HG02571 (cell line): Measurements from ENCODE around the gene CCDC51.
"Not testable (repeated sequence)": the region's sequence is repeated elsewhere in the genome, so short reads cannot be mapped to it uniquely, and the experiment has no call there.

Experiments
- ATAC-seq: cut with Tn5 transposase; IDR thresholded peaks from one replicate; pipeline ENCODE4 v1.9.1; 2021; ENCODE audit warnings: mild to moderate bottlenecking, moderate library complexity; ENCODE audit not compliant: unreplicated experiment

Gene CCDC51

GRCh38 chr3:48409291-48410201 is 30.4 kb downstream of the CCDC51 start:
- ATAC-seq, result no peak

GRCh38 chr3:48408823-48409281 is 31.1 kb downstream of the CCDC51 start:
- no peak for ATAC-seq

GRCh38 chr3:48407542-48408099 is 32.3 kb downstream of the CCDC51 start:
- ATAC-seq, result no peak

GRCh38 chr3:48406443-48407431 is 33.2 kb downstream of the CCDC51 start:
- ATAC-seq, result no peak

DNA sequence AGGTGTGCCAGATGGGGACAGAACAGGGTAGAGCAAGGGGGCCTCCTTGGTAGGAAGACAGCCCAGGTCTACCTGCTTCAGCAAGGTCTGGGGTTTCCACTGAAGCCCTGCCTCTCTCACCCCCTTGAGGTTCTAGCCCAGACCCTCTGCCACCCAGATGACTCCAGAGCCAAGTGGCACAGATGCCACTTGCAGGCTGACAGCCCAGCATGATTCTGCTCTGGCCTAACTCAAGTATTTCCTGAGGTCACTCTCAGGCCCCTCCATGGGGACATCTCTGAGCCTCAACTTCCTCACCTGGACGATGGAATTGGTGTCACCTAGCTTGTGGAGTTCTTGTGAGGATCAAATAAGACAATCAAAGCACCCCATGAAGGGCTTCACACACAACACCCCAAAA is 33.9 kb downstream of the CCDC51 start:
- ATAC-seq, result no peak

DNA sequence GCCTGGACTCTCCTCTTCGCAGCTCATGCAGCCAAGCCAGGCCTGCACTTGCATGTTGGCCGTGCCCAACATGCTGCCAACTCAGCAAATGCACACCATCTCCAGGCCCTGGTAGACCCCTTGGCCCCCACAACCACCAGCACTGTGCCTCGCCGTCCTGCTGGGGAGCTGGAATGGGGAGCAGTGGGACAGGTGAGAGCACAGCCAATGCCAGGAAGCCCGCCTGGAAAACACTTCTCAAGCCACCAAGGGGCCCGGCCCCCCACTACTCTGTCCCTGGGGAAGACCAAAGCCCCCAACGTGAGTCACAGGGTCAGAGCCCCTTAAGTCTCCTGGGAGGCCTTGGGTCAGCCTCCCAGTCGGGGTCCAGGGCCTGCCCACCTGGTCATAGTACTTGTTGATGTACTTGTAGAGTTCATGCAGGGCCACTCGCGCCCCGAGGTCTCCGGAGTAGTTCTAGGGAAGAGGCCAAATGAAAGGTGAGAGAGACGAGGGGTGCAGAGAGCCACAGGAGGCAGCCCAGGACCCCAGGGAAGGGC is 34.5 kb downstream of the CCDC51 start:
- no peak for ATAC-seq

GRCh38 chr3:48404440-48405342 is 35.2 kb downstream of the CCDC51 start:
- ATAC-seq, result no peak

DNA sequence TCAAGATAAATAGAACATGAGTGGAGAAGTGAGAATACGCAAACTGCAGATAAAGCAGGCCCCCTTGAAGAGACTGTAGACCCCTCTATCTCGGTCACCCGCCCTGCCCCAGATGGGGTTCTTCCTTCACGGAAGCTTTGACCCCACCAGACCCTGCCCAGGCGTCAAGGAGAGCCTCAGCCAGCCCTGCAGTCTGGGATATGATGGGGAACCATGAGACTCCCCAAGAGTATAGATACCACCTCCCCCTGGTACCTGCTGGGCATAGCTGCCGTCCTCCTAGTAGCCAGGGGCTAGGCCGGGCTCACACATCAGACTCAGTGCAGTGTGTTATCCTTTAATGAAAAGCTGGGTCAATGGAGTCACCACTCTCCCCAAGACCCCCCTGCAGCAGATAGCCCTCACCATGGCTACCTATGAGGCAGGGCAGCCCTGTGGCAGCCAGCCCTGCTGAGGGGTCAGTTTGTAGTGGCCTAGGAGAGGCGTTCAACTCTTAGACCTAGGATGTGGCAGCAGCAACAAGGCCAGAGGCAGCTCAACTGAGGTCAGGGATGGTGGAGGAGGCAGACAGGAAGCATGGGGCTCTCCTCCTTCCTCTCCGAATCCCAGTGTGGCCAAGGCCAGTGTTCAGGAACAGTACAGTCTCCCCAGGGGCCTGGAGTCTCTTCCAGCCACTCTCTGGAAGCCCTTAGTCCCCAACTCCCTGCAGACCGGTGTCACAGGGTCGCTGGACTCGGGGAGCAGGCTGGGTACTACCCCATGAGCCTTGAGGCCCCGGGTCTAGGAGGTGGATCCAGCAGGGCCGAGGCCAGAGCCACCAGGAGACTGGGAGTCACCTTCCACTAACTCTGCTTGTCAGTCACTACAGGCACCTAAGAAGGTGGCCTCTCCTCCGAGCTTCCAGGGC is 36.1 kb downstream of the CCDC51 start:
- no peak for ATAC-seq

DNA sequence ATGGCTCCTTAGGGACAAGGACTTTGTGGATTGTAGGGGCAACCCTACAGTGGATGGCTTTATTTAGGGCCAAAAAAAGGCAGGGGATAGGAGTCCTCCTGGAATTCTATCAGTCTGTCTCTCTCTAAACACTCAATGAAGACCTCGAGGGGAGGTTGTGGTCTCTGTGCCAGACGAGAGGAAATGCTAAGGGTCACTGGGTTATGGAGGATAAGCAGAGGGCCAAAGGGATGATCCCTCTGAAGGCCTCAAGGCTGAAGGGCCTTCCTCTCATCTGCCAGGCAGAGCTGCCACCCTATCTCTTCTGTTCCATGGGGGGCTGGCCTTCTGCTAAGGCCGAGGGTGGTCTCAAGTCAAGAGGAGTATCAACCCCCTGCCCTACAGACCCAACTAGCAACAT is 37.0 kb downstream of the CCDC51 start:
- no peak for ATAC-seq

- no peak for ATAC-seq
Measured at GRCh38 chr3:48402281-48402732, 37.6 kb downstream of the CCDC51 start.

- ATAC-seq, result not testable (repeated sequence)
Measured at GRCh38 chr3:48401434-48401901, 38.5 kb downstream of the CCDC51 start.

DNA sequence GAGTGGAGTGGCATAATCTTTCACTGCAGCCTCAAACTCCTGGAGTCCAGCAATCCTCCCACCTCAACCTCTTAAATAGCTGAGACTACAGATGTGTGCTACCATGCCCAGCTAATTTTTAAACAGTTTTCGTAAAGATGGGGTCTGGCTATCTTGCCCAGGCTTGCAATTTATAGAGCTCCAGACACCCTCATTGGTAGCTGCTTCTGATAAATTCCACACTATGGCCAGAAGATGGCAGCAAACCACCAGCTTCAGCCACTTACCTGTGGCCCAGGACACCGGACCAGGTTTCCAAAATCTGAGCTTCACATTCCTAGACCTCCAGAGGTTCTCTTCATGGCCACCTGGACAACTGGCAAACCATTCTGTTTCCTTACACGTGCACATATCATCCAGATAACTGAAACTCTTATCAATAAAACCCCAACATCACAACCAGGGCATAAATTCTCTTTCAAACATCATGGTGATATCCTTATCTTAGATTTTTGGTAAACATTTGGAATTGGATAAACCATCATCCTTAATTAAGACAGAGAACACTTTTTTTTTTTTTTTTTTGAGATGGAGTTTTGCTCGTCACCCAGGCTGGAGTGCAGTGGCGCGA is 39.0 kb downstream of the CCDC51 start:
- ATAC-seq, result no peak

DNA sequence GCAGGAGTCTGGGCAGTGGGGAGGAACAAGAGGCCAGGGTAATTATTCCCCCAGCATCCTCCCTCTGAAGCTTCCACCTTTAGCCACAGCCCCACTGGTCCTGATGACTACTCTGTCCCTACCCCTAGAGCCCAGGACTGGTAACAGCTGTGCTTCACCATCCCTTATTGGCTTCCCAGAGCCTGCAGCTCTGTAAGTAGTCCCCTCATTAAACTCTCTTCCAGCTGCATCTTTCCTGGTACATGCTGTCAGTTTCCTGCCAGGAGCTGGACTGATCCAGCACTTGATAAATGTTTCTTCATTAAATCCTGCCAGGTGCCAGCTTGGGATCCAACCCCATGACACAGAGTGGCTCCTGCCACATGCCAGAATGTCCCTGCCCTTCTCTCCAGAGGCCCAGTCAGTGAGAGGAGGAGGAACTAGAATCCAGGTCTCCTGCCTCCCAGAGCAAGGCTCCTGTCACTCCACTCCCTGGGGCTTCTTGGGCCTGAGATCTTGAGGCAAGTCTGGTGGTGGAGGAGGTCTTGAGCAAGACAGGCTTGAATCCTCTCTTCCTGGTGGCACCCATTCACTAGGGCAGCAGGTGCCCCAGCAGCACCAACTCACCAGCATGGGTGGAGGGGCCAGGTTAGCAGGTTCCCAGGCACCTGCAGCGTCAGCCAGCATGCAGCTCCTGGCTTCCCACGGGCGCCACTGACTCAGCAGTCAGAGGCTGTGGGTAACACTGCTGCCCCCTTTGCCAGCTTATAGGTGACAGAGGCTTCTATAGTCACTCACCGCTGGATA is 40.3 kb downstream of the CCDC51 start:
- no peak for ATAC-seq

DNA sequence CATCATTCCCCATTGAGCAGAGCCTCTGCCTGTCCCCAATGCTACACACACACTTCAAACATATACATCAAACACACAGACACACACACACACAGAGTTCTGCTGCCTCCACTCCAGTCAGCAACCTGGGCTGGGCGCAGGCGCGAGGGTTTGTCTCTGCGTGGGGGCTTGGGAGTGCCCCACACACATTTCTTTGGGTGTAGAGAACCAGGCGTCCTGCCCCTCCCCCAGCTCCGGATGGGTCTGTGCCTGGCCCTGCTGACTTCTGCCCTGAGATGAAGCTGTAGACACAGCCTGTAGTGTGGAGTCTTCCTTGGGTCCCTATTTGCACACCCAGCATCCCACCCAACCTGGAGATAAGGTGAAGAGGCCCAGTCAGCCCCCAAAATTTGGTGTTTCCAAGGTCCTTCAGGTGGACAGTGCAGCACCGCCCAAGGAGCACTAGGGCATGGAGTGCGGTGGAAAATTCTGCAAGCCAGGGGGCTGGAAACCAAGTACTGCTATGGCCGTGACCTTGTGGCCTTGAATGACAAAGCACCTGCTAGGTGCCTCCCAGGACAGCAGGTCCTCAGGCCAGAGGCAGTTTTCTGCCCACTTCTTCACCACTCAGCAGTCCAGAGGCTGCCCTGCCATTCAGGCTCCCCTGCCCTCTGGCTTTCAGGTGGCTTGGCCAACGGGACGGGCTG is 41.1 kb downstream of the CCDC51 start:
- ATAC-seq, result no peak

DNA sequence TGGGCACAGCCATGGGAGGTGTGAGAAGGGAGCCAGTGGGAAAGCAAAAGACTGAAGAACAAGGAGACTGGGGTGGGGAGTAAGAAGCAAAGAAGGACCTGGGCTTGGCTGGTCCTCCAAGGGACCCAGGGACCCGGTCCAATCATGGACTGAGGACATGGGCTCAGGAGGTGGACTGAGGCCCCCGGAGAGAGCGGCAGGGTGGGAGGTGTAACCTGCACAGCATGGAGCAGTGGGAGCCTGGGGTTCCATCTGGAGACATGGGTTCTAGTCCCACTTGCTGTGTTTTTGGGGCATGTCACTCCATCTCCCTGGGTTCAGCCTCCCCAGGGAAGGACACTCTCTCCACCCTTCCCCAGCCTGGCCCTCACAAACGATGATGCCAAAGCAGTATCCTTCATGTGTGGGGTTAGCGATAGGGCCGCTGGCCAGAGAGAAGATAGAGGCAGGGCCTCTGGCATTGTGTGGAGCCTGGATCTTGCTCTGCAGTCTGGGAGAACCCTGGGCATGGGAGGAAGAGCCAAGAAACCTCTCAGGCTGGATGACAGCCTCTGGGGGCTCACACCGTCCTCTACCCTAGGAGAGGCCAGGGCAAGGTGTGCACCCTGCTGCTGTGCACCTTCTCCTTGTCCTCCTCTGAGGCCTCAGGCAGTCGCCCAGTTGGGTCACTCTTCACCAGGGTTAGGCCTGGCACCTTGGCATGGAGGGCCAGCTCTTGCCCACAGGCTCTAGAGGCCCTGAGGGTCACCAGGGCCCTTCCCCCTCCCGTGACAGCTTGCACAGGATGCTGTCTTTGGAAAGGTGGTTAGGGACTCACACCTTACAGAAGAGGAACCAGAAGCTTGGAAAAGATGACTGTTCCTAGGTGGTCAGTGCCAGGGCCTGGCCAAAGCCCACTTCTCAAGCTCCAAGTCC is 41.9 kb downstream of the CCDC51 start:
- ATAC-seq, result no peak

DNA sequence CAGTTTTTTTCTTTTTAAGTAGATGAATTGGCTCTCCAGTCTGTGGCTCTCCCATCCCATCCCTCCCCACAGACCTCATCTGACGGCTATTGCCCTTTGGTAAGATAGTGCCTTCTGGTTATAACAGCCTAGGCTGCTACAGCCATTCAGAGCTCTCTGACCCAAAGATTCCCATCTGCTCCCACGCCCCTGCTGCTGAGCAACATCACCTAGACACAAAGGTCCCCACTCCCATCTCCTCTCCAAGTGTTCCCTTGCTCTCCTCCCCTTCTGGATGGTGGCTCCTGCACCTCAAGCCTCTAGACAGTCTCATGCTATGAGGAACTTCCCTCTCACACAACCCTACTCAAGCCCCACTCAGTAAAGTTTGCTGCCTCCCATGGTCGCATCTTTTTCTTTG is 44.2 kb downstream of the CCDC51 start:
- ATAC-seq, result no peak
